Esophagus squamous epithelium (tissue), 4 donors: ENCODE measurements around the gene MRM1.

ENCODE experiments used
- POLR2A ChIP-seq, 4 donors: fragments of 450-650 bp; IDR thresholded peaks; one replicate each; pipeline ENCODE4 v1.6.1; 2017; ENCODE audit warnings: antibody characterized with exemption in 4 of 4, mild to moderate bottlenecking in 4 of 4, moderate library complexity in 3 of 4
- TF ChIP-seq, protein P1 (sequence below), 6 experiments: fragments of 450-650 bp in 4 of 6; fragments of 200-600 bp in 2 of 6; sonication (generic) in 2 of 6; IDR thresholded peaks; one replicate each; pipeline ENCODE4 v1.5.1; 2016 to 2019; ENCODE audit warnings: antibody characterized with exemption in 6 of 6, mild to moderate bottlenecking in 4 of 6, moderate library complexity in 4 of 6

DNA sequence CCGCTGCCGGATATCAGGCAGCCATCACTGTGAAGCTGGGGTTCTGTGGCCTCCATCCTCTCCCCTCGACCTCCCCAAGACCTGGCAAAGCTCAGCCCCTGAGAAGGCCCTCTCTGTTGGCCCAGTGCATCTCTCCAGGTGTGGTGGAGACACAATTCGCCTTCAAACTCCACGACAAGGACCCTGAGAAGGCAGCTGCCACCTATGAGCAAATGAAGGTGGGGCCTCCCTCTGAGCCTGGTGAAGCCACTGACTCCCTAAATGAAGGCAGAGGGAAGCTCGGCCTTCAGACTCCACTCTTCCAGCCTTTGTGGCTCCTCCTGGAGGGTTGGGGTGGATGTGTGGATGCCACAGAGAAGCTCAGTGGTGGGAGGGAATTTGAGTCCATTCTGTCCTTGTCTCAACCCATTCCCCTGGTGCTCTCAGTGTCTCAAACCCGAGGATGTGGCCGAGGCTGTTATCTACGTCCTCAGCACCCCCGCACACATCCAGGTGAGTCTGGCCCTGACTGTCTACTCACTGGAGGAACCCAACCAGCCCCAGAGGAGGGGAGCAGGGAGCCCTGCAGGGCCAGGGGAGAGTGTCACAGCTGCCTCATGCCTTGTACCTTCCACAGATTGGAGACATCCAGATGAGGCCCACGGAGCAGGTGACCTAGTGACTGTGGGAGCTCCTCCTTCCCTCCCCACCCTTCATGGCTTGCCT lies 1.7 kb upstream of the MRM1 start:
- TF ChIP-seq, protein P1, sequence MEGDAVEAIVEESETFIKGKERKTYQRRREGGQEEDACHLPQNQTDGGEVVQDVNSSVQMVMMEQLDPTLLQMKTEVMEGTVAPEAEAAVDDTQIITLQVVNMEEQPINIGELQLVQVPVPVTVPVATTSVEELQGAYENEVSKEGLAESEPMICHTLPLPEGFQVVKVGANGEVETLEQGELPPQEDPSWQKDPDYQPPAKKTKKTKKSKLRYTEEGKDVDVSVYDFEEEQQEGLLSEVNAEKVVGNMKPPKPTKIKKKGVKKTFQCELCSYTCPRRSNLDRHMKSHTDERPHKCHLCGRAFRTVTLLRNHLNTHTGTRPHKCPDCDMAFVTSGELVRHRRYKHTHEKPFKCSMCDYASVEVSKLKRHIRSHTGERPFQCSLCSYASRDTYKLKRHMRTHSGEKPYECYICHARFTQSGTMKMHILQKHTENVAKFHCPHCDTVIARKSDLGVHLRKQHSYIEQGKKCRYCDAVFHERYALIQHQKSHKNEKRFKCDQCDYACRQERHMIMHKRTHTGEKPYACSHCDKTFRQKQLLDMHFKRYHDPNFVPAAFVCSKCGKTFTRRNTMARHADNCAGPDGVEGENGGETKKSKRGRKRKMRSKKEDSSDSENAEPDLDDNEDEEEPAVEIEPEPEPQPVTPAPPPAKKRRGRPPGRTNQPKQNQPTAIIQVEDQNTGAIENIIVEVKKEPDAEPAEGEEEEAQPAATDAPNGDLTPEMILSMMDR (IDR thresholded peaks at IDR 0.05), result no peak
- no peak for TF ChIP-seq POLR2A (IDR thresholded peaks at IDR 0.05)
